ENCODE results near the gene MLXIPL.
"Not testable (repeated sequence)": the region's sequence is repeated elsewhere in the genome, so short reads cannot be mapped to it uniquely, and the experiment has no call there.

The MLXIPL gene

GRCh38 chr7:73581006-73581405, 43.3 kb downstream of the MLXIPL start:
- not testable (repeated sequence) for DNase-seq (ENCODE audit: low spot score)

GRCh38 chr7:73578342-73579128, 45.8 kb downstream of the MLXIPL start, which contains the start of gene TBL2:
Gene TBL2, minus strand, starts transcription at chr7:73578579. Its CDS starts 30 bp downstream, at chr7:73578549.
- peak; percentile 98 for DNase-seq (ENCODE audit: low spot score)

GRCh38 chr7:73577627-73578341, 46.5 kb downstream of the MLXIPL start:
- DNase-seq (ENCODE audit: low spot score) = no peak

- no peak for DNase-seq (ENCODE audit: low spot score)
These were observed 50.5 kb downstream of the MLXIPL start for GRCh38 chr7:73573791-73574190.

- no peak for DNase-seq (ENCODE audit: low spot score)
These were observed 51.0 kb downstream of the MLXIPL start for GRCh38 chr7:73573276-73573675.

GRCh38 chr7:73572767-73573186, 51.5 kb downstream of the MLXIPL start:
- DNase-seq (ENCODE audit: low spot score) = no peak

- no peak for DNase-seq (ENCODE audit: low spot score)
These were observed 53.3 kb downstream of the MLXIPL start for GRCh38 chr7:73570977-73571376.

GRCh38 chr7:73570521-73570920, 53.8 kb downstream of the MLXIPL start:
- no peak for DNase-seq (ENCODE audit: low spot score)

- DNase-seq (ENCODE audit: low spot score) = no peak
These were observed 55.2 kb downstream of the MLXIPL start for GRCh38 chr7:73569042-73569608.

- no peak for DNase-seq (ENCODE audit: low spot score)
These were observed 56.3 kb downstream of the MLXIPL start for GRCh38 chr7:73567846-73568685.

- no peak for DNase-seq (ENCODE audit: low spot score)
These were observed 57.2 kb downstream of the MLXIPL start for GRCh38 chr7:73567140-73567539.

GRCh38 chr7:73566431-73566830, 57.9 kb downstream of the MLXIPL start:
- not testable (repeated sequence) for DNase-seq (ENCODE audit: low spot score)

- no peak for DNase-seq (ENCODE audit: low spot score)
These were observed 58.5 kb downstream of the MLXIPL start for GRCh38 chr7:73565675-73566340.

- no peak for DNase-seq (ENCODE audit: low spot score)
These were observed 64.0 kb downstream of the MLXIPL start for GRCh38 chr7:73560109-73560835.

GRCh38 chr7:73557397-73558257, 66.7 kb downstream of the MLXIPL start, which contains the start of gene BCL7B:
Gene BCL7B, minus strand, starts transcription at chr7:73557690. Its CDS starts 112 bp downstream, at chr7:73557578.
- peak; percentile 72 for DNase-seq (ENCODE audit: low spot score)

- peak; percentile 92 for DNase-seq (ENCODE audit: low spot score)
These were observed 67.3 kb downstream of the MLXIPL start for GRCh38 chr7:73557108-73557396.

- DNase-seq (ENCODE audit: low spot score) = no peak
These were observed 67.9 kb downstream of the MLXIPL start for GRCh38 chr7:73556208-73557107.

GRCh38 chr7:73555411-73555982, 68.8 kb downstream of the MLXIPL start:
- no peak for DNase-seq (ENCODE audit: low spot score)

Data from CD4-positive, alpha-beta T cell treated with Interleukin-6 at 100 ng/mL for 8 hours (primary cell).